Suprapubic skin (tissue), 3 donors: ENCODE measurements around the gene CDH4.

Experiments
- POLR2A ChIP-seq, 2 donors: fragments of 450-650 bp; IDR thresholded peaks; one replicate each; pipeline ENCODE4 v1.6.1; 2017; ENCODE audit warnings: antibody characterized with exemption in 2 of 2, mild to moderate bottlenecking in 2 of 2, moderate library complexity in 2 of 2
- TF ChIP-seq, protein P1 (sequence below), 2 donors: fragments of 200-600 bp in 1 of 2; fragments of 450-650 bp in 1 of 2; sonication (generic) in 1 of 2; IDR thresholded peaks; one replicate each; pipeline ENCODE4 v1.5.1; 2016 to 2019; ENCODE audit warnings: antibody characterized with exemption in 2 of 2, mild to moderate bottlenecking in 1 of 2, moderate library complexity in 1 of 2

DNA sequence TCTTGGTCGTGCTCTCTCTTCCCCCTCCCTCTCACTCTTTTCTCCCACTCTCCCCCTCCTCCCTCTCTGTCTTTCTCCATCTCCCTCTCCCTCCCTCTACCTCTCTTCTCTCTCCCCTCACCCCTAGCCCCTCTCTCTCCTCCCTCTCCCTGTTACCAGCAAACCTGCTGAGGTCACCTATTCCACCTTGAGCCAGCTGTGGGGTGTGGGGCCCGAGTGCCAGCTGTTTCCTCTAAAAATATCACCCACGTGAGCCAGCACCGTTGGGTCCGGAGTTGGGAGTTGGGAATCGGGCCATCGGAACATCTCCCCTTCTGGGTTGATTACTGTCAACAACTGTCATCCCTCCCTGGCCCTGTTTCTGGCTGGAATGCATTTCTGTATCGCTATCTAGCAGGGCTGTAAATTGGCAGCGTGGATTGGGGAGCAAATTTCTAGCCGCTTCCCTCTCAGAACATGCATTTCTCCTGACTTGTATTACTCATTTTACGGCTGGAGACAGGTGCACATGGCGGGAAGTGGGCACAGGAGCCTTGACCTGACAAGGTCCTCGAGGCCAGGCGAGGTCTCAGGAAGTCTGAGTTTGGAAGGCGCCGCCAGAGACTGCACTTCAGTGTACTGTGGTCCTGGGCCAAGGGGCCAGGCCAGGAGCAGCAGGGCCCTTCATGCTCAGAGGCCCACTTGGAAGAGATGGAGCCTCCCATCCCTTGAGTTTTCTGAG lies 165.3 kb downstream of the CDH4 start:
- TF ChIP-seq, protein P1, sequence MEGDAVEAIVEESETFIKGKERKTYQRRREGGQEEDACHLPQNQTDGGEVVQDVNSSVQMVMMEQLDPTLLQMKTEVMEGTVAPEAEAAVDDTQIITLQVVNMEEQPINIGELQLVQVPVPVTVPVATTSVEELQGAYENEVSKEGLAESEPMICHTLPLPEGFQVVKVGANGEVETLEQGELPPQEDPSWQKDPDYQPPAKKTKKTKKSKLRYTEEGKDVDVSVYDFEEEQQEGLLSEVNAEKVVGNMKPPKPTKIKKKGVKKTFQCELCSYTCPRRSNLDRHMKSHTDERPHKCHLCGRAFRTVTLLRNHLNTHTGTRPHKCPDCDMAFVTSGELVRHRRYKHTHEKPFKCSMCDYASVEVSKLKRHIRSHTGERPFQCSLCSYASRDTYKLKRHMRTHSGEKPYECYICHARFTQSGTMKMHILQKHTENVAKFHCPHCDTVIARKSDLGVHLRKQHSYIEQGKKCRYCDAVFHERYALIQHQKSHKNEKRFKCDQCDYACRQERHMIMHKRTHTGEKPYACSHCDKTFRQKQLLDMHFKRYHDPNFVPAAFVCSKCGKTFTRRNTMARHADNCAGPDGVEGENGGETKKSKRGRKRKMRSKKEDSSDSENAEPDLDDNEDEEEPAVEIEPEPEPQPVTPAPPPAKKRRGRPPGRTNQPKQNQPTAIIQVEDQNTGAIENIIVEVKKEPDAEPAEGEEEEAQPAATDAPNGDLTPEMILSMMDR (IDR thresholded peaks at IDR 0.05), result no peak
- no peak for TF ChIP-seq POLR2A (IDR thresholded peaks at IDR 0.05)
